Epithelial cell of proximal tubule (primary cell): ENCODE measurements around the gene HNRNPA0. TPM values are rescaled to one million over a fixed set of nuclear protein-coding genes. Genes with fewer than 3 reads are reported as not detected.

Source experiments
- DNase-seq: peaks from one replicate; pipeline ENCODE4 v3.0.0-alpha.2; 2011; ENCODE audit warnings: low read depth
- H3K4me3 ChIP-seq: 2 replicates; pipeline ENCODE4 v1.5.1; 2011; ENCODE audit warnings: low read depth, mild to moderate bottlenecking, low read length
- CTCF ChIP-seq: conservative IDR thresholded peaks from 2 replicates; pipeline ENCODE4 v1.5.1; 2012; ENCODE audit warnings: low read depth, mild to moderate bottlenecking, low read length
- total RNA-seq: library from RNA; depleted of rRNA; stranded (reverse); fragments of >200 nt; gene quantifications from 2 replicates; pipeline ENCODE4 v1.2.3, GENCODE V29; 2015

Gene HNRNPA0
- total RNA-seq, 1 donor from 2014 or later, result 10.4 TPM

GRCh38 chr5:137741718-137742117, 12.4 kb downstream of the HNRNPA0 start:
- no peak for DNase-seq
- no peak overlapping the region for H3K4me3 ChIP-seq
- no peak for TF ChIP-seq CTCF

GRCh38 chr5:137739737-137740136, 14.4 kb downstream of the HNRNPA0 start:
- no peak for DNase-seq
- TF ChIP-seq CTCF, result no peak
- H3K4me3 ChIP-seq, result no peak overlapping the region

- TF ChIP-seq CTCF, result no peak
- no peak overlapping the region for H3K4me3 ChIP-seq
- no peak for DNase-seq
Measured at GRCh38 chr5:137738947-137739346, 15.2 kb downstream of the HNRNPA0 start.

GRCh38 chr5:137737349-137738131, 16.6 kb downstream of the HNRNPA0 start:
- DNase-seq, result no peak

GRCh38 chr5:137736496-137736895, 17.7 kb downstream of the HNRNPA0 start:
- no peak for TF ChIP-seq CTCF
- no peak overlapping the region for H3K4me3 ChIP-seq

More at GRCh38 chr5:137737349-137738131, 16.6 kb downstream of the HNRNPA0 start:
- no peak overlapping the region for H3K4me3 ChIP-seq
- TF ChIP-seq CTCF, result no peak

GRCh38 chr5:137735555-137736284, 18.4 kb downstream of the HNRNPA0 start, which contains the start of gene KLHL3:
Gene KLHL3 (minus strand): TSS chr5:137736089. CDS start chr5:137735646, 443 bp downstream.
- DNase-seq, result no peak
- peak within 1 kb of the TSS; percentile 43 for H3K4me3 ChIP-seq
- TF ChIP-seq CTCF, result peak; percentile 39

More at GRCh38 chr5:137736496-137736895, 17.7 kb downstream of the HNRNPA0 start:
- no peak for DNase-seq
